NCI-H2107 treated with DMSO at 0.1 percent for 48 hours (cell line): ENCODE data around the gene RCBTB2.

Source experiments
- DNase-seq: peaks from one replicate; lab custom pipeline; 2025; ENCODE audit not compliant: unreplicated experiment; lab: John Stamatoyannopoulos, UW

The RCBTB2 gene

GRCh38 chr13:48564056-48564455 lies 31.2 kb upstream of the RCBTB2 start:
- no peak for DNase-seq

DNA sequence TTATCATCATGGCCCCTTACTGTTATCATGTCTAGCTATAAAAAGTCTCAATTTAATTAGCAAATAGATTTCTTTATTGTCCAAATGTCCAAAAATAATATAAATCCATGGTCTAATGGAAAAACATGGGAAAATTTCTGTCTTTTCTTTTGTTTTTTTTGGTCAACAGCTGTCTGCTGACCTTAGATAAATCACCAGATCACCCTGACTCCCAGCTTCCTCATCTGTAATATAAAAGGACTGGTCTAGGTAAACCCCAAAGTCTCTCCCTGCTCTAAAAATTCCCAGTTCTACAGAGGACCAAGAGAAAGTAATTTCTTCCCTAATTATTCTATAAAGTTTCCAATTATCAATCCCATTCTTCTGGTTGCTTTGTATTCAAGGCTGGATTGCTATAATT lies 30.7 kb upstream of the RCBTB2 start:
- no peak for DNase-seq

GRCh38 chr13:48562296-48563066 lies 29.6 kb upstream of the RCBTB2 start:
- peak; percentile 31 for DNase-seq

DNA sequence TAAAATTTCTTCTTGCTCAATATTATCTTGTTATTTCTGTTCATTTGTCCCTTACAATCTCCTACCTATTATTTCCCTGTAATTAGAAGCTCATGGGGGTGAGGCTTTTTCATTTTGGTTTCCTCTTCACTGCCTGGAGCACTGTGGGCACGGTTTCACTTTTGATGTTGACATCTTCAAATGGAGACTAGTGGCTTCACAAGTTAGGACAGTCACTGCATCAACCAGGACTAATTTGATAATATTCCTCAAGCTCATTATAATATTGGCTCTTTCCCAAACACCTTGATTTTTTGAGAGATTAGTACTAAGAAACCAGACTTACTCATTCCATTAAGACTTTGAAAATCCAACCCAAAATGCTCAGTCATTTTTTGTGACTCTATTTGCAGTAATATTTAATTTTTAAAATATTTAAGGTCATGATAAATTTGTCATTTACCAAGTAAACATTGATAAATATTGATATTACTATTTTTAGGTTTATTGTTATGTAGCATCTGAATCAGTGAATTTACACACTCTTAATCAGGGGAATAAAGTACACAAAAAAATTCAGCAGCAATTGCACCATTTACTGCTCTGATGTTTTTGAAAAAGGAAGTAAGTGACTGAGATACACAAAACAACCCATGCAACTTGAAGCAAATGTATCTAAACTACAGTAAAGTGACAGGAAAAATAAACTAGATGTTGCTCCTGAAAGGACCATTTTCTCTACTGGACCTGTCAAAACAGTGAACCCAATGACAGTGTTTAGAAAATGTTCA lies 28.8 kb upstream of the RCBTB2 start:
- DNase-seq, result no peak

- no peak for DNase-seq
Observed at GRCh38 chr13:48560657-48561337, 27.9 kb upstream of the RCBTB2 start.

GRCh38 chr13:48559638-48560320 lies 26.9 kb upstream of the RCBTB2 start:
- no peak for DNase-seq

DNA sequence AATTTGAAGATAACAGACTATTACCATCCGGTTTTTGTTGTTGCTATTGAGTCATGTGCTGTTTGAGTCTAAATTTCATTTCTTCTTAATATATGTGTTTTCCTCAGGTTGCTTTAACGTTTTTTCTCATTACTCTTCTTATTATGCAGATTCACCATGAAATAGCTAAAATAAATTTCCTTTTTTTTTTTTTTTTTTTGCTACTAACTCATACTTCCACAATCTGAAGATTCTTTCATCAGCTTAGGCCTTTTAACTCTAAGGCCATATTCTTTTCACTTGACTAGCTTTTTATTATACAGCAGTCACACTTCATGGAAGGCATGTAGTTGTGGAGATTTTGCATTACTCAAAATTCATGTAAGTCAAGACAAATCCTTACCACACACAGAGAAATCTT lies 23.9 kb upstream of the RCBTB2 start:
- no peak for DNase-seq

DNA sequence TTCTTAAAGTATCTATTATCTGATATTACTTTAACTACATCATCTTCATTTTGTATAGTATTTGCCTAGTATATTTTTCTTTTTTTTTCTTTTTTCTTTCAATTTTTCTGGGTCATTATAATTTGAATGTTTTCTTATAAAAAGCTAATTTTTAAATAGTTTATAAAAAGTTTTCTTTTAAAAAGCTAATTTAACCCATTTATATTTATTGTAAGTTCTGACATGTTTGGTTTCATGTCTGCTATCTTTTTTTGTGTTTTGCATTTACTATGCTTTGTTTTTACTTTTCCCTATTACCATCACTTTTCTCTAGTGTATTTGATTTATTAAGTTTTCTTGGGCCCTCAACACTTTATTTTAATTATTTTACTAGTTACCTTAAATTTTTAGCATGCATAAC lies 22.6 kb upstream of the RCBTB2 start:
- no peak for DNase-seq

DNA sequence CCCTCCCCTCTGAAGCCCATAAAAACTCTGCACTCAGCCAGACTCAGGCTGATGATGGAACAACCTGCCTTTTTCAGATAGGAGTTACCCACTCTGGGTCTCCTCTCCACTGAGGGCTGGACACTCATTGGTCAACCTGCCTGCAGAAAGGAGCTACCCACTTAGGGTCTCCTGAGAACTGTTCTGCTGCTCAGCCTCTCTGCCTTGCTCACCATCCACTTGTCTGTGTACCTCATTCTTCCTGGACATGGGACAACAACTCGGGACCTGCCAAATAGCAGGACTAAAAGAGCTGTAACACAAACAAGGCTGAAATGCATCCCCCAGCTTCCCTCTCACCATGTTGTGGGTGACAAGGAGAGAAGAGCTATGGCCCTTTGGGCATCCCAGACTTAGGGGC lies 18.4 kb upstream of the RCBTB2 start:
- DNase-seq, result no peak

- no peak for DNase-seq
Observed at GRCh38 chr13:48549658-48550057, 16.8 kb upstream of the RCBTB2 start.

- DNase-seq, result no peak
Observed at GRCh38 chr13:48547663-48548092, 14.8 kb upstream of the RCBTB2 start.

GRCh38 chr13:48545608-48546007 lies 12.7 kb upstream of the RCBTB2 start:
- DNase-seq, result no peak

GRCh38 chr13:48542581-48543341 lies 9.9 kb upstream of the RCBTB2 start:
- DNase-seq, result peak; percentile 60

DNA sequence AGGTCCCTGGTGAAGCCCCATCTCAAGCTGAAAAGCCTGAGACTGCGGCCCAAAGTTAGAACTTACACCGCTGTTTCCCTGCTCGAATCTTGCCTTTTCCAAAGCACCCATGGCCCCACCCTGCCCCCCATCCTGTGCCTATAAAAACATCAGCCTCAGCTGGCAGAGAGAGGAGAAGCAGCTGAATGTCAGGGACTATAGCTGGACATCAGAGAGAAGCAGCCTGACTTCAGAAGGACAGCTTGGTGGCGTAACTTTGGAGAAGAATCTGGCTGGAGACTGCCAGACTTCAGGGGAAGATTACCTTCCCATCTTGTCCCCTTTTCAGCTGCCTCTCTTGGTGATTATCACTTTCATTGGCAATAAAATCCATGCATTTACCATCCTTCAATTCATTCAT lies 9.3 kb upstream of the RCBTB2 start:
- no peak for DNase-seq

- DNase-seq, result no peak
Observed at GRCh38 chr13:48539550-48539949, 6.7 kb upstream of the RCBTB2 start.

- DNase-seq, result no peak
Observed at GRCh38 chr13:48536621-48537250, 3.9 kb upstream of the RCBTB2 start.

- no peak for DNase-seq
Observed at GRCh38 chr13:48535766-48536165, 2.9 kb upstream of the RCBTB2 start.

GRCh38 chr13:48534911-48535501 lies 2.1 kb upstream of the RCBTB2 start:
- DNase-seq, result no peak

GRCh38 chr13:48533961-48534600 lies 1.2 kb upstream of the RCBTB2 start:
- DNase-seq, result no peak

DNA sequence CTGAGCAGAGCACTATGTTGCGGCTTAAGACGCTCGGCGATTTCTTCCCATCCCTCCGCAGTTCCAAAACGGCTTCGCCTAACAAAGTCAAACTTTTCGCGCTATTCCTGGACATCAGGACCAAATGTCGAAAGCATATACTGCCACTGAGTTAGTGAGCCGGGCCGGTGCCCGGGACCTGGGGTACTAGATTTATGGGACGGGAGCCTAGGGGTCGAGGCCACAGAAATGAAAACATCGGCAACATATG lies 699 bp downstream of the RCBTB2 start:
- no peak for DNase-seq
